ENCODE data around the gene IL22RA2. TPM values are rescaled to one million over a fixed set of nuclear protein-coding genes. Genes with fewer than 3 reads are reported as not detected.

IL22RA2 gene
- total RNA-seq, 1 experiment from 2014 or later = not detected

DNA sequence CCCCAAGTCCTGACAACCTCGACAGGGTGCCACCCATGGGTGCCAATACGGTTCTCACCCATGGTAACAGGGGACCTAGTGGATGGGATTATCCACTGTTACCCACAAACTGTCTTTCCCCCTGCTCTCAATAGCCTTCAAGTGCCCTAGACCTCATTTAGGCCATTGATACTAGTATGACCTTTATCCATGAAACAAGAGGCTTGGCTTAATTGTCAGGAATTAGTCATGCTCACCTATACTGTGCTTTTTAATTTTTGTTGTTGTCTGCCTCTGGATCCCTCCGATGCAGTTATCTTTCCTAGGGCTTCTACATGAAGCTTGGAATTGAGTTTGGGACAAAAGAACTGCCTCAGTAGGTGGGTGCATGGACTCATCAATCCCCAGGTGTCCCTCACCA lies 11.8 kb upstream of the IL22RA2 start:
- Histone ChIP-seq H4K20me1 (ENCODE audit: control insufficient read depth, insufficient read depth, insufficient read length) (no peaks in the 10 kb centered on the region), H3T11ph (ENCODE audit: low read length) (no peak overlapping the region), H3K14ac (ENCODE audit: insufficient read depth, low read length) (no peak overlapping the region), H2BK20ac (ENCODE audit: low read depth, low read length, poor library complexity, severe bottlenecking) (no peak overlapping the region), H2BK120ac (ENCODE audit: low read depth, low read length, poor library complexity, severe bottlenecking) (no peak overlapping the region), H4K91ac (ENCODE audit: insufficient read length, low read depth, low read length) (no peak overlapping the region), H3K79me2 (ENCODE audit: insufficient read depth, low read length) (no peaks in the 10 kb centered on the region), H3K18ac (ENCODE audit: insufficient read length, low read depth, low read length) (no peak overlapping the region), H3K27ac (ENCODE audit: insufficient read length, low read depth, low read length) (no peak overlapping the region), H3K23ac (ENCODE audit: insufficient read length, low read depth, low read length) (no peak overlapping the region), H3K9me3 (ENCODE audit: control insufficient read depth, low read depth, low read length) (peaks cover 62% of the 10 kb centered on the region), H2BK12ac (ENCODE audit: insufficient read length, low read depth, low read length) (no peak overlapping the region), H4K8ac (replicated peaks; ENCODE audit: insufficient read length, low read depth, low read length) (no peak overlapping the region), H3K56ac (ENCODE audit: insufficient read length, low read depth, low read length) (no peak overlapping the region), H3K23me2 (ENCODE audit: insufficient read length, low read depth, low read length, poor library complexity, severe bottlenecking) (no peaks in the 10 kb centered on the region), H3K4me1 (ENCODE audit: insufficient read depth, low read length) (no peaks in the 10 kb centered on the region), H4K5ac (ENCODE audit: insufficient read length, low read depth, low read length) (no peak overlapping the region), H3K79me1 (ENCODE audit: insufficient read depth, low read depth, low read length, poor library complexity, severe bottlenecking) (no peaks in the 10 kb centered on the region), H3K4me2 (ENCODE audit: insufficient read depth, insufficient read length, low read length) (no peak overlapping the region), H2AFZ (ENCODE audit: low read length) (no peak overlapping the region), H2BK15ac (ENCODE audit: low read depth, low read length) (no peak overlapping the region), H3K4ac (ENCODE audit: low read depth, low read length) (no peak overlapping the region), H3K9ac (ENCODE audit: extremely low read depth, insufficient read length, low read length) (no peak overlapping the region), H2AK5ac (ENCODE audit: insufficient read length, low read length) (no peak overlapping the region), H3K27me3 (ENCODE audit: insufficient read depth, low read length) (no peaks in the 10 kb centered on the region), H2BK5ac (ENCODE audit: insufficient read length, low read length) (no peak overlapping the region)
- H3K4me1 Mint-ChIP-seq = no peaks in the 10 kb centered on the region
- no peak for DNase-seq
- H3K27me3 Mint-ChIP-seq (ENCODE audit: low read depth) = no peaks in the 10 kb centered on the region
- peaks cover 38 to 71% (median 61%) of the 10 kb centered on the region in 3 experiments for H3K36me3 Mint-ChIP-seq (ENCODE audit: insufficient read depth in 1 of 3, low read depth in 3 of 3)
- no peak overlapping the region for H3K4me3 Mint-ChIP-seq
- peaks cover 79 to 80% of the 10 kb centered on the region in 2 experiments for H3K9me3 Mint-ChIP-seq
- no peak overlapping the region for H3K27ac Mint-ChIP-seq
- no peak for TF ChIP-seq CTCF (conservative IDR thresholded peaks at IDR 0.05)
- no CpG with 5 or more reads among the region's 3 CpGs for WGBS (ENCODE audit: extremely low coverage, insufficient read length, low lambda C conversion rate)
